Measurements from ENCODE around the gene AP4S1.
A peak's percentile ranks its signal among the peaks of the same experiment; 100 is the strongest.
"Not testable (repeated sequence)": the region's sequence is repeated elsewhere in the genome, so short reads cannot be mapped to it uniquely, and the experiment has no call there.

The AP4S1 gene

GRCh38 chr14:31025367-31026076 lies at the start of gene AP4S1:
Gene AP4S1, plus strand, starts transcription at chr14:31025649. Its CDS starts 40,548 bp downstream, at chr14:31066197.
- DNase-seq: peak; percentile 84

GRCh38 chr14:30977752-30978151 lies 47.7 kb upstream of the AP4S1 start:
- DNase-seq: no peak

- DNase-seq: not testable (repeated sequence)
These were observed 45.2 kb upstream of the AP4S1 start for GRCh38 chr14:30980106-30980704.

- DNase-seq: no peak
These were observed 44.5 kb upstream of the AP4S1 start for GRCh38 chr14:30980980-30981379.

- DNase-seq: no peak
These were observed 42.9 kb upstream of the AP4S1 start for GRCh38 chr14:30982533-30982932.

GRCh38 chr14:30983858-30984257 lies 41.6 kb upstream of the AP4S1 start:
- no peak for DNase-seq

- no peak for DNase-seq
These were observed 39.7 kb upstream of the AP4S1 start for GRCh38 chr14:30985796-30986195.

GRCh38 chr14:30988509-30988908 lies 36.9 kb upstream of the AP4S1 start:
- no peak for DNase-seq

- no peak for DNase-seq
These were observed 34.7 kb upstream of the AP4S1 start for GRCh38 chr14:30990770-30991169.

GRCh38 chr14:30991408-30991807 lies 34.0 kb upstream of the AP4S1 start:
- DNase-seq: no peak

GRCh38 chr14:30993071-30993470 lies 32.4 kb upstream of the AP4S1 start:
- DNase-seq: no peak

- no peak for DNase-seq
These were observed 30.5 kb upstream of the AP4S1 start for GRCh38 chr14:30994681-30995620.

GRCh38 chr14:30995689-30996088 lies 29.8 kb upstream of the AP4S1 start:
- no peak for DNase-seq

GRCh38 chr14:30996892-30997659 lies 28.4 kb upstream of the AP4S1 start:
- no peak for DNase-seq

GRCh38 chr14:30998100-30998706 lies 27.2 kb upstream of the AP4S1 start:
- DNase-seq: no peak

- DNase-seq: no peak
These were observed 26.2 kb upstream of the AP4S1 start for GRCh38 chr14:30999038-30999773.

GRCh38 chr14:31000629-31001338 lies 24.7 kb upstream of the AP4S1 start:
- no peak for DNase-seq

- DNase-seq: no peak
These were observed 24.1 kb upstream of the AP4S1 start for GRCh38 chr14:31001339-31001658.

- no peak for DNase-seq
These were observed 22.2 kb upstream of the AP4S1 start for GRCh38 chr14:31003284-31003683.

- DNase-seq: not testable (repeated sequence)
These were observed 21.4 kb upstream of the AP4S1 start for GRCh38 chr14:31004007-31004406.

GRCh38 chr14:31006703-31007102 lies 18.7 kb upstream of the AP4S1 start:
- no peak for DNase-seq

Data from activated effector memory CD4-positive, alpha-beta T cell treated with anti-CD3 and anti-CD28 coated beads, Interleukin-2, amount 50 U/mL, for 16 hours (primary cell).